Upper lobe of left lung (tissue), 6 donors: ENCODE results near the gene MED27. TPM values are rescaled to one million over a fixed set of nuclear protein-coding genes. Genes with fewer than 3 reads are reported as not detected.

ENCODE experiments used
- ATAC-seq, 2 donors: fragments of 200-7000 bp; cut with Tn5 transposase; one replicate each; pipeline ENCODE4 v1.9.1; 2022; ENCODE audit warnings: mild to moderate bottlenecking in 2 of 2, moderate library complexity in 2 of 2; ENCODE audit not compliant: low FRiP score in 2 of 2
- DNase-seq, 2 donors: peaks; one replicate each; pipeline ENCODE4 v3.0.0-alpha.2; 2019 to 2020
- H3K27ac ChIP-seq, 4 donors: fragments of 200-600 bp; sonication (generic); one replicate each; pipeline ENCODE4 v1.5.1; 2016 to 2019
- H3K27me3 ChIP-seq, 4 donors: fragments of 200-600 bp; sonication (generic); one replicate each; pipeline ENCODE4 v1.5.1; 2017 to 2019
- H3K36me3 ChIP-seq, 4 donors: fragments of 200-600 bp; sonication (generic); one replicate each; pipeline ENCODE4 v1.5.1; 2016 to 2019
- H3K4me1 ChIP-seq, 4 donors: fragments of 200-600 bp; sonication (generic); one replicate each; pipeline ENCODE4 v1.5.1; 2018 to 2019
- H3K4me3 ChIP-seq, 4 donors: fragments of 200-600 bp; sonication (generic); one replicate each; pipeline ENCODE4 v1.5.1; 2017 to 2019; ENCODE audit warnings: mild to moderate bottlenecking in 2 of 4, moderate library complexity in 1 of 4
- H3K9me3 ChIP-seq, 4 donors: fragments of 200-600 bp; sonication (generic); one replicate each; pipeline ENCODE4 v1.5.1; 2018 to 2019
- EP300 ChIP-seq, 4 donors: sonication (generic); formaldehyde crosslinking; IDR thresholded peaks; one replicate each; pipeline ENCODE4 v1.5.1; 2017; ENCODE audit warnings: antibody characterized with exemption in 4 of 4, control low read depth in 2 of 4
- POLR2A ChIP-seq, 4 donors: fragments of 450-650 bp; IDR thresholded peaks; one replicate each; pipeline ENCODE4 v1.5.1; 2016 to 2017; ENCODE audit warnings: antibody characterized with exemption in 4 of 4, mild to moderate bottlenecking in 2 of 4
- POLR2AphosphoS5 ChIP-seq, 2 donors: sonication (generic); formaldehyde crosslinking; IDR thresholded peaks; one replicate each; pipeline ENCODE4 v1.5.1; 2017; ENCODE audit warnings: antibody characterized with exemption in 2 of 2
- WGBS, 2 donors: methylation state at CpG; one replicate each; pipeline ENCODE4 v1.1.5; 2017 to 2018; 5-methylcytosine and 5-hydroxymethylcytosine counted together
- total RNA-seq, 6 donors: library from RNA; depleted of rRNA in 4 of 6; stranded (reverse); fragments of >200 nt in 4 of 6; gene quantifications; one replicate each; pipeline versions ENCODE4 v1.1.0 to v1.2.1, GENCODE V29; 2016 to 2021
- TF ChIP-seq, protein P1 (sequence below), 6 experiments: fragments of 450-650 bp in 4 of 6; fragments of 200-600 bp in 2 of 6; sonication (generic) in 2 of 6; IDR thresholded peaks; one replicate each; pipeline ENCODE4 v1.5.1; 2016 to 2019; ENCODE audit warnings: antibody characterized with exemption in 6 of 6
- donor health status: DM: no; HTN: no; CAD: no; lungs with moderate emphysema.
- donor health status: DM: no; HTN: yes; CAD: no; lungs with severe emphysema.

The MED27 gene
- 10 to 100 TPM in 4 of 6 donors, 1 to 10 TPM in 2; 4.9 to 24.2 (median 17.1) TPM for total RNA-seq

DNA sequence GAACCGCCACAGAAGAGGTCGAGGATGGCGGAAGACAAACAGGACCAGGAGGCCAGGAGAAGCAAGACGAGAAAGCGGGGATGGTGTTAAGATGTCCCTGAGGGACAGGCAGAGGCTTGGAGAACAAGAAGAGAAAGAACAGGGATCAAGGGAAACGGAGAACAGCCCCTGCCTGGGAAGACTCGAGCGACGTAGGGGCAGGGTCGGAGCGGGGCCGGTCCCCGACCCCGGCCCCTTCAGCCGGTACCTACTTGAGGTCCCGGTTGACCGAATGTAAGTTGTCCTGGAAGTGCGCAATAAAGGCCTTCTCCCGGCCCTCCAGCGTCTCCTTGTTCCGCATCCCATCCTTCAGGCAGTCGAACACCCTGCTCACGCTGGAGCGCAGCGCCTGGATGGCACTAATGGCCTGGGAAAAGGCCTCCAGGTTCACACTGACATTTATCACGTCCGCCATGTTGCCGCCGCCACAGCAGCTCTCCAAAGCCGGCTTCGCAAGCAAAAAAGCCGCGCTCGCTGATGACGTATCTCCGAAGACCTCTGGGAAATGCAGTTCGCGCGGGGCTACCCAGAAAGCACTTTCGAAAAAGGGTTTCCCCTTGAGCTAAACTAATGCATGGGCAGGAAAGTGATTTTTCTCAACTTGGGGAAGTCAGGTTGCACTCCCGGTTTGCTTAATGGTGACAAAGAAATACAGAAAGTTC lies at the start of gene MED27:
TSS of gene MED27 (minus strand) at position 477 of the 701 bp plus-strand sequence. CDS start at position 454, 23 bp downstream.
- ATAC-seq (peak; percentile 91 to 98), DNase-seq (peak; percentile 84 to 96)
- Histone ChIP-seq H3K9me3 (no peaks in the 10 kb centered on the region), H3K27ac (peak within 1 kb of the TSS; percentile 60 to 85 (median 76)), H3K36me3 (peaks cover 0 to 22% (median 3%) of the 10 kb centered on the region in 4 donors), H3K27me3 (no peaks in the 10 kb centered on the region), H3K4me1 (peaks cover 12 to 29% (median 16%) of the 10 kb centered on the region in 4 donors), H3K4me3 (peak within 1 kb of the TSS; percentile 63 to 93 (median 84))
- TF ChIP-seq POLR2AphosphoS5 (IDR thresholded peaks at IDR 0.05): peak; percentile 69 to 73
- TF ChIP-seq POLR2A (IDR thresholded peaks at IDR 0.05): peak in 2 of 4 donors; percentile 42 to 59
- no peak for TF ChIP-seq EP300 (IDR thresholded peaks at IDR 0.05)
- TF ChIP-seq, protein P1, sequence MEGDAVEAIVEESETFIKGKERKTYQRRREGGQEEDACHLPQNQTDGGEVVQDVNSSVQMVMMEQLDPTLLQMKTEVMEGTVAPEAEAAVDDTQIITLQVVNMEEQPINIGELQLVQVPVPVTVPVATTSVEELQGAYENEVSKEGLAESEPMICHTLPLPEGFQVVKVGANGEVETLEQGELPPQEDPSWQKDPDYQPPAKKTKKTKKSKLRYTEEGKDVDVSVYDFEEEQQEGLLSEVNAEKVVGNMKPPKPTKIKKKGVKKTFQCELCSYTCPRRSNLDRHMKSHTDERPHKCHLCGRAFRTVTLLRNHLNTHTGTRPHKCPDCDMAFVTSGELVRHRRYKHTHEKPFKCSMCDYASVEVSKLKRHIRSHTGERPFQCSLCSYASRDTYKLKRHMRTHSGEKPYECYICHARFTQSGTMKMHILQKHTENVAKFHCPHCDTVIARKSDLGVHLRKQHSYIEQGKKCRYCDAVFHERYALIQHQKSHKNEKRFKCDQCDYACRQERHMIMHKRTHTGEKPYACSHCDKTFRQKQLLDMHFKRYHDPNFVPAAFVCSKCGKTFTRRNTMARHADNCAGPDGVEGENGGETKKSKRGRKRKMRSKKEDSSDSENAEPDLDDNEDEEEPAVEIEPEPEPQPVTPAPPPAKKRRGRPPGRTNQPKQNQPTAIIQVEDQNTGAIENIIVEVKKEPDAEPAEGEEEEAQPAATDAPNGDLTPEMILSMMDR (IDR thresholded peaks at IDR 0.05): no peak
- 0% methylated on average over 30 to 40 of the region's 41 CpGs for WGBS, 2 donors

DNA sequence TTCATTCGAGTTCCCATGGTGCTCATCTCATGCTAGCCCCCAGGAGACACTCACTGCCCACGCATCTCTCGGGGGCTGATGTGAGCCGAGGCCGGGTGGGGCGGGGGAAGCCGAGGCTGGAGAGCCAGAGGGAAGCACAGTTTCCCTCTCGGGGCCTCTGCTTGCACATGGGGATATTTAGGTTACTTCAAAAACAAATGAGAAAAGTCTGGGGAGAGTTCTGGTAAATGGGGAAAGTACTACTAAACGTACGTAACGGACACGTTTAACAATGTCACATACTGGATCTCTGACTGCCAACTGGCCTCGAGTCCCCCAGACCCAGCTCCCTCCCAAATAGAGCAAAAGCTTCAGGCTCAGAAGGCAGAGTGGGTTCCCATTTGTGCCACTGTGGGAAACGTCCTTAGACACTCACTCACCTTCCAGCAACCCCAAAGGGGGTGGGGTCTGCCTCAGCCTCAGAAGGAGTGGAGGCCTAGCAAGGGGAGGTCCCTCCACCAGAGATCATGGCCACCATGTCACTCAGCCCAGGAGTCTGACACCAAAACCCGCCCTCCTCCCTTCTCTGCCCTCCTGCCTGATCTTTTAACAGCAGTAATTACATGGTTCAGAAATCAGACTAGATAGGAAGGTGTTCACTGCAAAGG lies 48.3 kb upstream of the MED27 start:
- Histone ChIP-seq H3K27ac (no peak overlapping the region), H3K4me3 (no peak overlapping the region), H3K27me3 (no peaks in the 10 kb centered on the region), H3K4me1 (peaks cover 5 to 12% (median 7%) of the 10 kb centered on the region in 4 donors), H3K36me3 (no peaks in the 10 kb centered on the region), H3K9me3 (no peaks in the 10 kb centered on the region)
- DNase-seq: no peak
- 80 to 82% methylated on average over 15 of the region's 15 CpGs for WGBS, 2 donors
- ATAC-seq: no peak
- TF ChIP-seq EP300 (IDR thresholded peaks at IDR 0.05) (no peak), POLR2AphosphoS5 (IDR thresholded peaks at IDR 0.05) (no peak), POLR2A (IDR thresholded peaks at IDR 0.05) (no peak)
- TF ChIP-seq, protein P1 (IDR thresholded peaks at IDR 0.05): no peak

DNA sequence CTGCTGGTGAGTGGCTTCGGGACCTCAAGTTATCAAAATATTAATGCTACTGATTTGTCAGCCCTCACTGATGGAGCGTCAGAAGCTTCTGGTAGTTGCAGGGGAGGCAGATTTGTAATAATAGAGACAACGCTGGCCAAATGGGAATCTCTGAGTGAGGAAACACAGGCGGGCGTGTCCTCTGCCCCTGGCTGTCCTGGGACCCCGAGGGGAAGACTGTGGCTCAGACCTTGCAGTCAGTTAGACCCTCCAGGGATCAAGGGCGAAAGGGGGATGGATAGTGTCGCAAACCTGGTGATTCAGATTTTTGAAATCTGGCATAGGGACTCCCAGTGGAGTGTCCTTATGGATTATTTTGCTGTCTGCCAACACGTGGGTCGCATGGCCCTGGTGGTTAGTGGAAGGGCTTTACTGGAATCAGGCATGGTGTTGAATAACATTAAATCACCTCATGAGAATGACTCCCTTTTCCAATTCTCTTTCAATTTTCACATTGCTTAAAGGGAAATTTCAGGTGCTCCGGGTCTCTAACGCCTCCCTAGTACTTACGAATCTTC lies 47.1 kb upstream of the MED27 start:
- Histone ChIP-seq H3K36me3 (no peaks in the 10 kb centered on the region), H3K4me3 (peak overlapping the region in 1 of 4 donors; percentile 17), H3K27ac (peak overlapping the region in 2 of 4 donors; percentile 1 to 51), H3K4me1 (peaks cover 5 to 12% (median 7%) of the 10 kb centered on the region in 4 donors), H3K27me3 (no peaks in the 10 kb centered on the region), H3K9me3 (no peaks in the 10 kb centered on the region)
- DNase-seq (no peak), ATAC-seq (no peak)
- WGBS, 2 donors: 65 to 70% methylated on average over 13 of the region's 13 CpGs
- TF ChIP-seq POLR2AphosphoS5 (IDR thresholded peaks at IDR 0.05): no peak
- TF ChIP-seq POLR2A (IDR thresholded peaks at IDR 0.05): no peak
- TF ChIP-seq EP300 (IDR thresholded peaks at IDR 0.05): no peak
- TF ChIP-seq, protein P1 (IDR thresholded peaks at IDR 0.05): no peak

DNA sequence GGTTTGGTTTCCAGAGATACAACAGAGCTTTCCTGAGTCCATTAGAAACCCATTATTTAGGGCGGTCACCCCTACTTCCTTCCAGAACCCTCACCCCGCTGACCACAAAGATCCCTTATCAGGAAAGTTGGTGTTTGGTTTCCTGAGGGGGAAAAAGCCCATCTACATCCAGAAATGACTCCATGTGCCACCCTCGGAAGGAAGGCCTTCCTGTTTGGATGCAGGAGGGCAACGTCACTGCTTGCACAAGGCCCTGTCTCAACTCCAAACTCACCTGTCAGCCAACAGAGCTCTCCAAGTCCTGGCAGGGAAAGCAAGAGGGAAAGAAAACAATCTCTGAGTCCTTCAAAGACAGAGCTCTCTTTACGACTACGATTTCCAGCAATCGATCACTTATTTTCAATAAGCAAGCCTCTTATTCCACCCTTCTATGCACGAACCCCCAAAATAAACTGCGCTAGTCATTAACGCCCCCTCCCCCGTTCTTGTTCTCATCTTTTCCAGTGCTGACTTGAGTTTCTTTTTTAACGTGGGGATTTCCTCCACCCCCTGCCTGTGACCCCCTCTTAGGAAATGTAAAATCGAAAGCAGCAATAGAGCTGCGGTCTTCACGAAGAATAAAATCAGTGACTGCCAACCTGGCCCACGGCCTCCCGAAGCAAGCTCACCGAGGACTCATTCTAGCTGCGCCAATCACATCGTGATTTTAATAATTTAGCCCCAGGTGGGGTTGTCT lies 46.4 kb upstream of the MED27 start:
- ATAC-seq (no peak), DNase-seq (peak in 1 of 2 donors; percentile 58)
- TF ChIP-seq EP300 (IDR thresholded peaks at IDR 0.05) (no peak), POLR2AphosphoS5 (IDR thresholded peaks at IDR 0.05) (no peak), POLR2A (IDR thresholded peaks at IDR 0.05) (no peak)
- Histone ChIP-seq H3K4me3 (peak overlapping the region in 2 of 4 donors; percentile 13 to 17), H3K36me3 (no peaks in the 10 kb centered on the region), H3K27ac (peak overlapping the region in 2 of 4 donors; percentile 1 to 51), H3K4me1 (peaks cover 5 to 12% (median 7%) of the 10 kb centered on the region in 4 donors), H3K9me3 (no peaks in the 10 kb centered on the region), H3K27me3 (no peaks in the 10 kb centered on the region)
- WGBS, 2 donors: 30 to 34% methylated on average over 20 of the region's 20 CpGs
